Pancreas (tissue), 10 donors: Measurements from ENCODE around the gene SMIM32. TPM values are rescaled to one million over a fixed set of nuclear protein-coding genes. Genes with fewer than 3 reads are reported as not detected.
A peak's percentile ranks its signal among the peaks of the same experiment; 100 is the strongest.

Experiments used
- ATAC-seq, 4 donors: fragments of 200-7000 bp; cut with Tn5 transposase; one replicate each; pipeline versions ENCODE4 v1.8.0 to v1.9.1; 2020; ENCODE audit warnings: mild to moderate bottlenecking in 4 of 4, moderate library complexity in 4 of 4
- DNase-seq, 6 donors: peaks; one replicate each; pipeline ENCODE4 v3.0.0-alpha.2; 2020
- FAIRE-seq: peaks from 2 replicates; lab custom pipeline; 2012; peaks lifted over from hg19 to GRCh38; lab: Jason Lieb, UNC
- H3K27ac ChIP-seq, 4 donors: fragments of 200-600 bp; sonication (generic); 1 replicate in 3 of 4; 2 replicates in 1 of 4; pipeline versions ENCODE4 v1.5.0 to v1.8.0; 2020
- H3K27me3 ChIP-seq, 4 donors: fragments of 200-600 bp; one replicate each; pipeline ENCODE4 v1.8.0; 2021
- H3K36me3 ChIP-seq, 3 donors: fragments of 200-600 bp; sonication (generic) in 1 of 3; one replicate each; pipeline versions ENCODE4 v1.5.0 to v1.8.0; 2020 to 2021
- H3K4me1 ChIP-seq, 3 donors: fragments of 200-600 bp; one replicate each; pipeline ENCODE4 v1.8.0; 2021
- H3K4me3 ChIP-seq, 4 donors: fragments of 200-600 bp; sonication (generic) in 2 of 4; one replicate each; pipeline versions ENCODE4 v1.5.0 to v1.8.0; 2020 to 2021
- H3K9me3 ChIP-seq, 4 donors: fragments of 200-600 bp; one replicate each; pipeline ENCODE4 v1.8.0; 2021
- WGBS, 2 donors: extraction: QIAGEN DNeasy Blood & Tissue Kit; methylation state at CpG; one replicate each; pipeline ENCODE4 v1.1.7; 2013; 5-methylcytosine and 5-hydroxymethylcytosine counted together
- intact Hi-C, 3 donors: fragments of 100-400 bp; cut with DNase I; formaldehyde crosslinking; loops; one replicate each; pipeline versions ENCODE4 v1.11.1 to v1.14.2; 2022
- polyA plus RNA-seq, 2 donors: library from polyadenylated mRNA; stranded (reverse); fragments of 200-250 nt; gene quantifications; one replicate each; pipeline ENCODE4 v1.2.3, GENCODE V29; 2013
- total RNA-seq, 6 donors: library from RNA; stranded (reverse); fragmentation: NEBNext Ultra II Directional in 4 of 6; extraction: Animal tissue kit (Norgen Biotek cat#: 25700) in 4 of 6; gene quantifications; one replicate each; pipeline versions ENCODE4 v1.2.1 to v1.2.4, GENCODE V29; 2021 to 2023
- TF ChIP-seq, protein P1 (sequence below), 4 donors: fragments of 200-600 bp; sonication (generic) in 3 of 4; IDR thresholded peaks; one replicate each; pipeline versions ENCODE4 v1.5.0 to v1.8.0; 2021; ENCODE audit warnings: antibody characterized with exemption in 4 of 4
- donor health status: healthy with polysubstance abuse.
- donor health status: DM: no; HTN: no; CAD: no; lungs with moderate emphysema.
- donor health status: DM: no; HTN: no; CAD: no.
- donor health status: control.
- donor health status: control.
- donor health status: Bipolar disorder and iron deficiency.
- donor health status: DM: yes; HTN: yes; CAD: no.
- donor health status: DM: no; HTN: no; CAD: no.
- donor health status: DM: no; HTN: no; CAD: no.
- donor health status: DM: yes; HTN: yes; CAD: no.

Gene SMIM32
- total and polyA plus RNA-seq, 8 donors = 0.12 to 4.2 (median 0.43) TPM; not detected in 1

DNA sequence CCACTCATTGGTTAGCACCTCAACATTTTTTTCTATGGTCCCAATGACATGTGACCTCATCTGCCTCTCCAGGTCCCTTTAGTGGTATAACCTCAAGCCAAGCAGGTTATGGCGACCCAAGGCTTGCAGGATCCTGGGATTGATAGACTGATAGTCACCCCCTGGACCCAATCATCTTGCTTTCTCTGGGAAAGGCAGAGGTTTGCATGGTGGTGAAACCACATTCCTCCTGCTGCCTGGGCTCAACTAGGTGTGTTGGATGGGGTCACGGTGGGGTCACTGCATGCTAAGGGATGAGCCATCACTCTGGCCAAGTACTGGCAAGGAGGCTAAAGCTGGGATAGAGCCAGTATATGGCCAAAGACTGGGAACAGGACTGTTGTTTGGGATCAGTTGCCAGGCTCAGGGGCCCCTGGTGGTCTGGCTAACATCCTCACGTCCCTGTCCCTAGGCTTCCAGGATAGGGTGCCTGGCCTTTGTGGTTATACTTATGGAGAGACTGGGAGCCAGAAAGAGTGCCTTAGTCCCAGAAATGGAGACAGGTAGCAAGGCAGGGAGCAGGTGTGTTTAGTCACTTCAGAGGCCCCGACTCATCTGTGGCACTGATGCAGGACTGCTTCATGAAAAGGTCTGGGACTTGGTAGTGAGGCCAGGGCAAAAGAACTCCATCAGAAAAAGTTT, 4.6 kb upstream of the SMIM32 start:
- peaks cover 0 to 2% (median 0%) of the 10 kb centered on the region in 3 donors for H3K4me1 ChIP-seq
- DNase-seq = no peak
- H3K27me3 ChIP-seq = no peaks in the 10 kb centered on the region
- H3K4me3 ChIP-seq = no peak overlapping the region
- no peak for ATAC-seq
- TF ChIP-seq, protein P1, sequence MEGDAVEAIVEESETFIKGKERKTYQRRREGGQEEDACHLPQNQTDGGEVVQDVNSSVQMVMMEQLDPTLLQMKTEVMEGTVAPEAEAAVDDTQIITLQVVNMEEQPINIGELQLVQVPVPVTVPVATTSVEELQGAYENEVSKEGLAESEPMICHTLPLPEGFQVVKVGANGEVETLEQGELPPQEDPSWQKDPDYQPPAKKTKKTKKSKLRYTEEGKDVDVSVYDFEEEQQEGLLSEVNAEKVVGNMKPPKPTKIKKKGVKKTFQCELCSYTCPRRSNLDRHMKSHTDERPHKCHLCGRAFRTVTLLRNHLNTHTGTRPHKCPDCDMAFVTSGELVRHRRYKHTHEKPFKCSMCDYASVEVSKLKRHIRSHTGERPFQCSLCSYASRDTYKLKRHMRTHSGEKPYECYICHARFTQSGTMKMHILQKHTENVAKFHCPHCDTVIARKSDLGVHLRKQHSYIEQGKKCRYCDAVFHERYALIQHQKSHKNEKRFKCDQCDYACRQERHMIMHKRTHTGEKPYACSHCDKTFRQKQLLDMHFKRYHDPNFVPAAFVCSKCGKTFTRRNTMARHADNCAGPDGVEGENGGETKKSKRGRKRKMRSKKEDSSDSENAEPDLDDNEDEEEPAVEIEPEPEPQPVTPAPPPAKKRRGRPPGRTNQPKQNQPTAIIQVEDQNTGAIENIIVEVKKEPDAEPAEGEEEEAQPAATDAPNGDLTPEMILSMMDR (IDR thresholded peaks at IDR 0.05) = no peak
- H3K27ac ChIP-seq = no peak overlapping the region
- H3K36me3 ChIP-seq = no peaks in the 10 kb centered on the region
- 84 to 89% methylated on average over 4 of the region's 4 CpGs for WGBS, 2 donors
- FAIRE-seq = no peak
- no peaks in the 10 kb centered on the region for H3K9me3 ChIP-seq
- intact Hi-C loops = no loop called here

DNA sequence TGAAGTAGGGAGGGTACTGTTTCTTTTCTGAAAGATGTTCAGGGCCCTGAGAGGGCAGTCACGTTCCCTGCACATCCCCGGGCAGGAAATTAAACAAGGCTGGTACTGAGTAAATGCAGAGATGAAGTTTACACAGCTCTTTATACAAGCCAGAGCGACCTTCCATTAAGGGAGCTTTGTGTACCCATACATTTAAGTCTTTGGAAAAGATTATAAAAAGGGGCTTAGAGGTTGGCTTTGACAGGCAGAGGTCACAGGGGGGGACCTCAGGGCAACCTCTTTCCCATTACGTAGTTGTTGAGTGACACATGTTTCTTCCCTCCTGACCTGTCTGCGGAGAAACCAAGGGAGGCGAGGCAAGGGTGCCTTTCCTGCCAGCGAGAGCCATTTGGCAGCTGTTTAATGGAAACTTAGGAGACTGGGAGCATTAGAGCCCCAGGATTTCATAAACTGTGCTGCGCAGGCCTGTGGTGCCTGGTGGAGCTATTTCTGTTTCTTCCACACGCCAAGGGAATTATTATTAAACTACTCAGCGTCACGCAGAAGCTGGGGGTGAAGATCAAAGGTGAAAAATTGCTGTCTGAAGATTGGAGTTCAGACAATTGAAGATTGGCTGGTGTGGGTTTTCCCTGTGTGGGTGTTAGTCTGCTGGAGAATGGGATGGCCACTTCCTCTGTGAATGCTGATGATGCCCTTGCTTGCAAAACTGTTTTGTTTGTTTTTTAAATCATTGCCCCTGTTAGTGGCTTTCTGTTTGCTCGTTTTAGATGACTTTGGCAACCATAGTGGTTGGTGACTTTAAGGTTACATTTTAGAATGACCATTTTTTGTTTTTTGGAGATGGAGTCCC, 3.2 kb upstream of the SMIM32 start:
- FAIRE-seq (no peak), ATAC-seq (peak in 2 of 4 donors; percentile 7 to 38), DNase-seq (no peak)
- 56 to 57% methylated on average over 12 of the region's 12 CpGs for WGBS, 2 donors
- Histone ChIP-seq H3K4me1 (peaks cover 0 to 7% (median 7%) of the 10 kb centered on the region in 3 donors), H3K4me3 (no peak overlapping the region), H3K36me3 (no peaks in the 10 kb centered on the region), H3K9me3 (no peaks in the 10 kb centered on the region), H3K27ac (no peak overlapping the region), H3K27me3 (no peaks in the 10 kb centered on the region)
- intact Hi-C loops = no loop called here
- TF ChIP-seq, protein P1 (IDR thresholded peaks at IDR 0.05) = no peak

GRCh38 chr5:136194576-136194975, 1.6 kb upstream of the SMIM32 start:
- ATAC-seq (no peak), DNase-seq (no peak), FAIRE-seq (no peak)
- H3K27me3 ChIP-seq = no peaks in the 10 kb centered on the region
- 68 to 77% methylated on average over 3 of the region's 3 CpGs for WGBS, 2 donors
- TF ChIP-seq, protein P1 (IDR thresholded peaks at IDR 0.05) = no peak
- no peaks in the 10 kb centered on the region for H3K36me3 ChIP-seq
- peaks cover 0 to 7% (median 7%) of the 10 kb centered on the region in 3 donors for H3K4me1 ChIP-seq
- intact Hi-C loops = no loop called here
- H3K9me3 ChIP-seq = no peaks in the 10 kb centered on the region
- H3K4me3 ChIP-seq = no peak overlapping the region
- H3K27ac ChIP-seq = no peak overlapping the region

DNA sequence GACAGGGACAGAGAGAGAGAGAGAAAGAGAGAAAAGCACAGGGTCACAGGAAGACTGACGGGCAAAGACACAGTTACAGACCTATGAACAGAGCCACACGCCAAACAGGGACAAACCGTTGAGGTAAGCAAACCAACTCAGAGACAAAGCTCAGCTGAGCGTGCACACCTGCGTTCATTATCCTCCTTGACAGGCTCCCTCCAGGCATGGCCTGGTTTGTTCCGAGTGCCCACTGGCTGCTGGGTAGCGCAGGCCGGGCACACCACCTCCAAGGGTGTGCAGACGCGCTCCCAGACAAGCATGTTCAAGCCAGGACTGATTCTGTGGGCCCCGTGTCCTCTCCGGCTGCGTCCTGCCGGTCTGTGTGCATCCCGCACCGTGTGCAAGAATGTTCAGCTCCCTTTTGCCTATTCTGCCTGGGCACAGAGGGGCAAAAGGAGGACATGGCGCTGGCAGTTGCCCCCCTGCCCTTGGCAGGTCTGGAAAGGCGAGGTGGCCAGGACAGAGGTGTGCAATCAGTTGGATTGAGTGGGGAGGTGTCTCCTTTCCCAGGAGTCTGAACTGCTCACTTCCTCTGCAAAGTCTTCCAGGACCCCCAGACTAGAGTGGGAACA, 467 bp upstream of the SMIM32 start:
- TF ChIP-seq, protein P1 (IDR thresholded peaks at IDR 0.05) = no peak
- H3K4me3 ChIP-seq = peak overlapping the region in 1 of 4 donors; percentile 42
- H3K36me3 ChIP-seq = no peaks in the 10 kb centered on the region
- intact Hi-C loops = no loop called here
- DNase-seq = no peak
- H3K27me3 ChIP-seq = no peaks in the 10 kb centered on the region
- no peak for FAIRE-seq
- peak in 1 of 4 donors; percentile 9 for ATAC-seq
- 40 to 42% methylated on average over 18 of the region's 18 CpGs for WGBS, 2 donors
- H3K4me1 ChIP-seq = peaks cover 0 to 7% (median 7%) of the 10 kb centered on the region in 3 donors
- H3K27ac ChIP-seq = no peak overlapping the region
- H3K9me3 ChIP-seq = no peaks in the 10 kb centered on the region
